LNCaP clone FGC (cell line): ENCODE measurements around the gene AMN.

Experiments
- DNase-seq: peaks from one replicate; pipeline ENCODE4 v3.0.0-alpha.2; 2011; ENCODE audit warnings: low read depth
- H3K4me3 ChIP-seq: 2 replicates; pipeline ENCODE4 v1.5.1; 2011; ENCODE audit warnings: mild to moderate bottlenecking, low read depth, low read length, control low read depth
- TF ChIP-seq, protein P1 (sequence below): IDR thresholded peaks from 2 replicates; pipeline ENCODE4 v1.5.1; 2012; ENCODE audit warnings: mild to moderate bottlenecking; ENCODE audit not compliant: control insufficient read depth, insufficient read depth; ENCODE audit errors: extremely low read depth

Gene AMN

DNA sequence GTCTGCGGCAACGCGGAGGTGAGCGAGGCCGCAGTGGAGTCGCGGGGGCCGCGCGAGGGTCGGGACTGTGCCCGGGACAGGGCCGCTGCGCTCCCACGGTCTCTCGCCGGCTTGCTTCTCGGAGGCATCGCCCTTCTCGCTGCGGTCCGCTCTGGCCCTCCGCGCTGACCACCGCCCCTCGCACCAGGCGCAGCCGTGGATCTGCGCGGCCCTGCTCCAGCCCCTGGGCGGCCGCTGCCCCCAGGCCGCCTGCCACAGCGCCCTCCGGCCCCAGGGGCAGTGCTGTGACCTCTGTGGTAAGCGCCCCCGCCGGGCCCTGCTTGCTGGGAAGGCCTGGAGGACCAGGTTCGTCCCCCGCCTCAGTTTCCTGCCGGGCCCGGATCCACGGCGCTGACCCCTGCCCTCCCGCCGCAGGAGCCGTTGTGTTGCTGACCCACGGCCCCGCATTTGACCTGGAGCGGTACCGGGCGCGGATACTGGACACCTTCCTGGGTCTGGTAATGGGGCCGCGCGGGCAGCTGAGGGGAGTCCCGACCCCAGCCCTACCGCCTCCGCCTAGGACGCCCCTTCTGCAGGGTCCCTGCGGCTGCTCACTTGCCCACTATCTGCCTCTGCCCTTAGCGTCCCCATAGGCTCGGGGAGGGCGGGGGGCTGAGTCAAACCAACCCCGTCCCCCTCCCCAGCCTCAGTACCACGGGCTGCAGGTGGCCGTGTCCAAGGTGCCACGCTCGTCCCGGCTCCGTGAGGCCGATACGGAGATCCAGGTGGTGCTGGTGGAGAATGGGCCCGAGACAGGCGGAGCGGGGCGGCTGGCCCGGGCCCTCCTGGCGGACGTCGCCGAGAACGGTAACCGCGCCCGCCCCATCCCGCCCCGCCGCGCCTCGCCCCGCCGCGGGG, 7.0 kb downstream of the AMN start:
- H3K4me3 ChIP-seq = no peak overlapping the region
- no peak for DNase-seq
- TF ChIP-seq, protein P1, sequence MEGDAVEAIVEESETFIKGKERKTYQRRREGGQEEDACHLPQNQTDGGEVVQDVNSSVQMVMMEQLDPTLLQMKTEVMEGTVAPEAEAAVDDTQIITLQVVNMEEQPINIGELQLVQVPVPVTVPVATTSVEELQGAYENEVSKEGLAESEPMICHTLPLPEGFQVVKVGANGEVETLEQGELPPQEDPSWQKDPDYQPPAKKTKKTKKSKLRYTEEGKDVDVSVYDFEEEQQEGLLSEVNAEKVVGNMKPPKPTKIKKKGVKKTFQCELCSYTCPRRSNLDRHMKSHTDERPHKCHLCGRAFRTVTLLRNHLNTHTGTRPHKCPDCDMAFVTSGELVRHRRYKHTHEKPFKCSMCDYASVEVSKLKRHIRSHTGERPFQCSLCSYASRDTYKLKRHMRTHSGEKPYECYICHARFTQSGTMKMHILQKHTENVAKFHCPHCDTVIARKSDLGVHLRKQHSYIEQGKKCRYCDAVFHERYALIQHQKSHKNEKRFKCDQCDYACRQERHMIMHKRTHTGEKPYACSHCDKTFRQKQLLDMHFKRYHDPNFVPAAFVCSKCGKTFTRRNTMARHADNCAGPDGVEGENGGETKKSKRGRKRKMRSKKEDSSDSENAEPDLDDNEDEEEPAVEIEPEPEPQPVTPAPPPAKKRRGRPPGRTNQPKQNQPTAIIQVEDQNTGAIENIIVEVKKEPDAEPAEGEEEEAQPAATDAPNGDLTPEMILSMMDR = no peak

DNA sequence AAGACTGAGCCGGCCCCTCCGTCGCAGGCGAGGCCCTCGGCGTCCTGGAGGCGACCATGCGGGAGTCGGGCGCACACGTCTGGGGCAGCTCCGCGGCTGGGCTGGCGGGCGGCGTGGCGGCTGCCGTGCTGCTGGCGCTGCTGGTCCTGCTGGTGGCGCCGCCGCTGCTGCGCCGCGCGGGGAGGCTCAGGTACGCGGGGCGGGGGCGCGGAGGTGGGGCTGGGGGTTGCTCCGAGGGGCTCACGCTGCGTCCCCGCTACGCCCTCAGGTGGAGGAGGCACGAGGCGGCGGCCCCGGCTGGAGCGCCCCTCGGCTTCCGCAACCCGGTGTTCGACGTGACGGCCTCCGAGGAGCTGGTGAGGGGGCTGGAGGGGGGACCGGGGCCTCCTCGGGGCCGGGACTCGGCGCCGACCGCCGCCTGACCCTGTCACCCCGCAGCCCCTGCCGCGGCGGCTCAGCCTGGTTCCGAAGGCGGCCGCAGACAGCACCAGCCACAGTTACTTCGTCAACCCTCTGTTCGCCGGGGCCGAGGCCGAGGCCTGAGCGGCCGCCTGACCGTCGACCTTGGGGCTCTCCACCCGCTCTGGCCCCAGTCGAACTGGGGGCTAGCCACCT, 7.8 kb downstream of the AMN start:
- no peak overlapping the region for H3K4me3 ChIP-seq
- TF ChIP-seq, protein P1 = no peak
- DNase-seq = no peak

DNA sequence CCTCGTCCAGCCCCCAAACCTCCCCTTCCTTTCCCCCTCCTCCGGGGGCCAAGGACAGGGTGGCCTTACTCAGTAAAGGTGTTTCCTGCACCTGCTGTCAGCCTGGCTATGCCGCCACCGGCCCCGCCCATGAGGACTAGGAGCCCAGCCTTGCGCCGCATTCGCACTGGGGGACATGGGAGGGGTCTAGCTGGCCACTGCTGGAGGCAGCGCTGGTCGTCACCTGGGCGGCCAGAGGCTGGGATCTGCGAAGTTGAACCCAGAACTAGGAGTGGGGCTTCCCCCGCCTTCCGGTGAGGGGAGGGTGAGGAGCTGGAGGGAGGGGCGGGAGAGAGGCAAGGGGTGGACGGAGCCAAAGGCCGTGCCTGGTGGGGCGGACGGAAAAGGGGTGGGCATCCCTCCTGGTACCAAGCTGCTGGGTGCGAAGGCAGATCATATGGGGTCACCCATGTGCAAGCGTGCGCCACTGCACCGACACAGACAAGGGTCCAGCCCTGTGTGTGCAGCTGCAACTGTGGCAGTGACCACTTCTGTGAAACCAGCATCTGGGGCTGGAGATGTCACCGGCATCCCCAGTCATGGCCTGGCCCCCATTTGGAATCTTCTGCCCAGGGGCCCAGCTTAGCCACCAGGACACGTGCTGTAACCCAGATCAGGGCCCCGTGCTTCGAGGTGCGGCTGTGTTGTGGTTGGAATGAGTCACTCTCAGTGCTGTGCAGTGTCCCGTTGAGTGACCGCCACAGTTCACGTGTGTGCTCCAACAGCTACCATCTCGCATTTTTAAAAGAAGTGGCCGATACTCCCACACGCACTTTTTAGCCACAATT, 8.5 kb downstream of the AMN start:
- H3K4me3 ChIP-seq = no peak overlapping the region
- DNase-seq = no peak
- TF ChIP-seq, protein P1 = no peak

DNA sequence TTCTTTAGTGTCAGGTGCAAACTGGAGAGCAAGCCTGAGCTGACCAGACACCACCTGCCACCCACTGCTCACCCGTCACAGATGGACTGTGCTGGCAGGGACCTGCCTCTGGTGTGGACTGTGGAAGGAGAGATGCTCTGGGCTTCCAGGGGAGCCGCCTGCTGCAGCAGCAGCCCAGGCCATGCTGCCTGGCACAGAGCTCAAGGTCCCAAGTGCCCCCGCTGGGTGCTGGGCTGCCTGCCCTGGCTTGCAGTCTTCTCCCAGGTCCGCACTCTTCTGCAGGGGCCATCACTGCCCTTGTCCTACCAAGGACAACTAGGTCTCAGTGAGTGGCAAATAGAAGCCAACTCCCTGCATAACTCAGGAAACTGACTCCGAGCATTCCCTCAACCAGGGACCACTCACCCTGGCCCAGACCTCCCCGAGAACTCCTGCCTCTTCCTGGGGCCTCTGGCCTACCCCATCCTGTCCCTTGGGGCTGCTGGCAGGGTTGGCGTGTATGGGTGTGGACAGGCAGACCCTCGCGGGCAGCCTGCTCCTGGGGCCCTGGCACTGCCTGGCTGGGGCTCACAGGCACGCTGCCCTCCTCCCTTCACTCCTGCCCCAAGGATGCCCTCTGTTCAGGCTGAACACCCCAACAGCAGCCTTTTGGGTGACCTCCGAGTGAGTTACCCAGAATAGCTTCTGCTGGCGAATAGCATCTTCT, 9.3 kb downstream of the AMN start:
- TF ChIP-seq, protein P1 = no peak
- no peak overlapping the region for H3K4me3 ChIP-seq
- DNase-seq = no peak

DNA sequence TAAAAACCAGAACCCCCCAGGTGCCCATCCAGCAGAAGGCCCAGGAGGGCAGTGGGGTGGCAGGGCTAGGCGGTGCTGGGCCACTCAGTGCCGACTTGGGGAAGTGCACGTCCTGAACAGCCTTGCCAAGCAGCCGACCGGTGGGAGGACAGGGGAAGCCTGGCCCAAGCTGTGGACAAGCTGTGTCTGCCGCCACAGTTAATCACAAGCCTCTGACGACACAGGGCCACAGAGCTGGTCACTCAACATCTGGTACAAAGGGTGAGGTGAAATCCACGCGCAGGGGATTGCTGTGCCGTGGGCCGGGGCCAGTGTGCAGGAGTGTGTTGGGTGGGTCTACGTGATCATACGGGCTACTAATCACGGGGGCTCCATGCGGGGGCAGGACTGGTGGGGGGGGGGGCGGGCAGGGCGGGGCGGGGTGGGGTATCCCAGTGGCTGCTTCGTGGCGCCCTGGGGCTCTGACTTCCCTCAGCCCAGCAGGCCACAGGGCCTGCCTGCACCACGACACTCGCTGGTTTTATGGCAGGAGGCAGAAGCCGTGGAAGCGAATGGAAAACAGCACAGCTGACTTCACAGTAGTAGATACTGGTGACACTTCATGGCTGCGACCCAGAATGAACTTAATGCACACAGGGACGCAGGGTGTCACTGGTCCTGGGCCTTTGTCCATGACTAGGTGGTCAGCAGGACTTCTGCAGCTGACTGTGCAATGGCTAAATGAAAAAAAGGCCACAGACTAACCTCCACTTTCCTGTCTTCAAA, 10.2 kb downstream of the AMN start:
- TF ChIP-seq, protein P1 = no peak
- no peak for DNase-seq
- no peak overlapping the region for H3K4me3 ChIP-seq
